HG03342 (cell line): ENCODE measurements around the gene SPRING1.
A peak's percentile ranks its signal among the peaks of the same experiment; 100 is the strongest.

ENCODE experiments used
- ATAC-seq: cut with Tn5 transposase; IDR thresholded peaks from one replicate; pipeline ENCODE4 v1.9.1; 2021; ENCODE audit warnings: mild to moderate bottlenecking, moderate library complexity; ENCODE audit not compliant: unreplicated experiment

The SPRING1 gene

GRCh38 chr12:116710370-116711150, 27.3 kb downstream of the SPRING1 start:
- ATAC-seq, result no peak

- ATAC-seq, result no peak
These were observed 28.1 kb downstream of the SPRING1 start for GRCh38 chr12:116709768-116710167.

- ATAC-seq, result no peak
These were observed 28.8 kb downstream of the SPRING1 start for GRCh38 chr12:116708826-116709756.

- ATAC-seq, result no peak
These were observed 30.1 kb downstream of the SPRING1 start for GRCh38 chr12:116707751-116708150.

- peak; percentile 49 for ATAC-seq
These were observed 34.6 kb downstream of the SPRING1 start for GRCh38 chr12:116703214-116703795.

GRCh38 chr12:116701432-116701831, 36.4 kb downstream of the SPRING1 start:
- ATAC-seq, result no peak

GRCh38 chr12:116700066-116700465, 37.8 kb downstream of the SPRING1 start:
- no peak for ATAC-seq

GRCh38 chr12:116698554-116699075, 39.3 kb downstream of the SPRING1 start:
- ATAC-seq, result no peak

GRCh38 chr12:116698116-116698515, 39.8 kb downstream of the SPRING1 start:
- ATAC-seq, result no peak

GRCh38 chr12:116697716-116698115, 40.2 kb downstream of the SPRING1 start:
- no peak for ATAC-seq

GRCh38 chr12:116697305-116697704, 40.6 kb downstream of the SPRING1 start:
- no peak for ATAC-seq

- no peak for ATAC-seq
These were observed 42.5 kb downstream of the SPRING1 start for GRCh38 chr12:116695464-116695725.

GRCh38 chr12:116694653-116695463, 43.0 kb downstream of the SPRING1 start:
- no peak for ATAC-seq

- no peak for ATAC-seq
These were observed 44.3 kb downstream of the SPRING1 start for GRCh38 chr12:116693286-116694227.

- no peak for ATAC-seq
These were observed 45.3 kb downstream of the SPRING1 start for GRCh38 chr12:116692605-116693004.

- ATAC-seq, result no peak
These were observed 46.2 kb downstream of the SPRING1 start for GRCh38 chr12:116691636-116692035.

- no peak for ATAC-seq
These were observed 46.7 kb downstream of the SPRING1 start for GRCh38 chr12:116691205-116691604.

- no peak for ATAC-seq
These were observed 47.7 kb downstream of the SPRING1 start for GRCh38 chr12:116689979-116690744.

GRCh38 chr12:116689521-116689920, 48.3 kb downstream of the SPRING1 start:
- ATAC-seq, result no peak
